Measurements from ENCODE around the gene AREL1. TPM values are rescaled to one million over a fixed set of nuclear protein-coding genes. Genes with fewer than 3 reads are reported as not detected.

The AREL1 gene
- total and polyA plus RNA-seq, 10 of the 15 experiments (the other 5 are each of a cell fraction or from before 2014, with no cell fraction given), result 6.2 to 40.4 (median 23.7) TPM

- FAIRE-seq (no peak), ATAC-seq (no peak), DNase-seq (ENCODE audit: low read depth, low spot score) (no peak)
- Histone ChIP-seq H3K27ac (ENCODE audit: control insufficient read depth, insufficient read depth) (no peak overlapping the region), H3K36me3 (ENCODE audit: control insufficient read depth in 2 of 2, insufficient read depth in 2 of 2, low read length in 1 of 2) (peaks cover 13 to 14% of the 10 kb centered on the region in 2 experiments), H3K9me3 (replicated peaks; ENCODE audit: control insufficient read depth, insufficient read depth, low read length) (no peaks in the 10 kb centered on the region), H4K20me1 (ENCODE audit: control insufficient read depth, insufficient read depth) (no peaks in the 10 kb centered on the region), H3K4me1 (ENCODE audit: control insufficient read depth, insufficient read depth, low read length) (0 out of 2 replicates have a peak, but pooled peaks cover 3% of the 10 kb centered on the region), H3K79me2 (ENCODE audit: control insufficient read depth, insufficient read depth, low read length) (no peaks in the 10 kb centered on the region), H3K27me3 (replicated peaks in 1 of 2; ENCODE audit: control insufficient read depth in 2 of 2, insufficient read depth in 2 of 2, low read length in 1 of 2) (no peaks in the 10 kb centered on the region), H3K4me2 (ENCODE audit: control insufficient read depth, insufficient read depth) (no peak overlapping the region), H2AFZ (ENCODE audit: control insufficient read depth, low read depth, low read length) (no peak overlapping the region), H3K4me3 (no peak overlapping the region), H3K9ac (ENCODE audit: control insufficient read depth, insufficient read depth, low read length) (no peak overlapping the region)
- in situ Hi-C loops (cut with MboI) (no loop called here), intact Hi-C loops (cut with micrococcal nuclease; ENCODE audit: unreplicated experiment) (no loop called here)
- ChIA-PET CTCF (no interaction called here), POLR2A (no interaction called here), SMC1A (ENCODE audit: uncharacterized antibody, unreplicated experiment) (no interaction called here), RAD21 (ENCODE audit: unreplicated experiment) (no interaction called here)
- 96% methylated on average over 3 of the region's 3 CpGs for WGBS (ENCODE audit: insufficient coverage, insufficient replicate concordance, low lambda C conversion rate, missing lambda C conversion rate)
- BruUV-seq (replicated peaks), result no TSS peak
- no peak for TF ChIP-seq CREM (IDR thresholded peaks at IDR 0.05; ENCODE audit: low read depth)
- TF ChIP-seq YY1 (IDR thresholded peaks at IDR 0.05; ENCODE audit: low read depth, low read length), result no peak
- no peak for TF ChIP-seq CHD2 (IDR thresholded peaks at IDR 0.05; ENCODE audit: borderline replicate concordance, low read depth, low read length)
- no peak for TF ChIP-seq SPI1 (IDR thresholded peaks at IDR 0.05; ENCODE audit: borderline replicate concordance, insufficient read depth, low read depth, low read length)
- TF ChIP-seq PKNOX1 (IDR thresholded peaks at IDR 0.05), result no peak
- TF ChIP-seq ZNF24 (IDR thresholded peaks at IDR 0.05), result no peak
- TF ChIP-seq ELK1 (IDR thresholded peaks at IDR 0.05; ENCODE audit: low read depth, low read length), result no peak
- TF ChIP-seq, protein P1, sequence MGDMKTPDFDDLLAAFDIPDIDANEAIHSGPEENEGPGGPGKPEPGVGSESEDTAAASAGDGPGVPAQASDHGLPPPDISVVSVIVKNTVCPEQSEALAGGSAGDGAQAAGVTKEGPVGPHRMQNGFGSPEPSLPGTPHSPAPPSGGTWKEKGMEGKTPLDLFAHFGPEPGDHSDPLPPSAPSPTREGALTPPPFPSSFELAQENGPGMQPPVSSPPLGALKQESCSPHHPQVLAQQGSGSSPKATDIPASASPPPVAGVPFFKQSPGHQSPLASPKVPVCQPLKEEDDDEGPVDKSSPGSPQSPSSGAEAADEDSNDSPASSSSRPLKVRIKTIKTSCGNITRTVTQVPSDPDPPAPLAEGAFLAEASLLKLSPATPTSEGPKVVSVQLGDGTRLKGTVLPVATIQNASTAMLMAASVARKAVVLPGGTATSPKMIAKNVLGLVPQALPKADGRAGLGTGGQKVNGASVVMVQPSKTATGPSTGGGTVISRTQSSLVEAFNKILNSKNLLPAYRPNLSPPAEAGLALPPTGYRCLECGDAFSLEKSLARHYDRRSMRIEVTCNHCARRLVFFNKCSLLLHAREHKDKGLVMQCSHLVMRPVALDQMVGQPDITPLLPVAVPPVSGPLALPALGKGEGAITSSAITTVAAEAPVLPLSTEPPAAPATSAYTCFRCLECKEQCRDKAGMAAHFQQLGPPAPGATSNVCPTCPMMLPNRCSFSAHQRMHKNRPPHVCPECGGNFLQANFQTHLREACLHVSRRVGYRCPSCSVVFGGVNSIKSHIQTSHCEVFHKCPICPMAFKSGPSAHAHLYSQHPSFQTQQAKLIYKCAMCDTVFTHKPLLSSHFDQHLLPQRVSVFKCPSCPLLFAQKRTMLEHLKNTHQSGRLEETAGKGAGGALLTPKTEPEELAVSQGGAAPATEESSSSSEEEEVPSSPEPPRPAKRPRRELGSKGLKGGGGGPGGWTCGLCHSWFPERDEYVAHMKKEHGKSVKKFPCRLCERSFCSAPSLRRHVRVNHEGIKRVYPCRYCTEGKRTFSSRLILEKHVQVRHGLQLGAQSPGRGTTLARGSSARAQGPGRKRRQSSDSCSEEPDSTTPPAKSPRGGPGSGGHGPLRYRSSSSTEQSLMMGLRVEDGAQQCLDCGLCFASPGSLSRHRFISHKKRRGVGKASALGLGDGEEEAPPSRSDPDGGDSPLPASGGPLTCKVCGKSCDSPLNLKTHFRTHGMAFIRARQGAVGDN (IDR thresholded peaks at IDR 0.05), result no peak
- TF ChIP-seq STAT1 (conservative IDR thresholded peaks at IDR 0.05), result no peak
- TF ChIP-seq NRF1 (conservative IDR thresholded peaks at IDR 0.05; ENCODE audit: low read depth, low read length), result no peak
- TF ChIP-seq ZNF384 (IDR thresholded peaks at IDR 0.05; ENCODE audit: borderline replicate concordance, low read depth, low read length), result no peak
- no peak for TF ChIP-seq FOS (IDR thresholded peaks at IDR 0.05; ENCODE audit: borderline replicate concordance, extremely low read depth, insufficient read length)
- TF ChIP-seq CEBPB (IDR thresholded peaks at IDR 0.05; ENCODE audit: borderline replicate concordance in 1 of 2, low read depth in 2 of 2, low read length in 2 of 2), result no peak
- no peak for TF ChIP-seq EP300 (IDR thresholded peaks at IDR 0.05; ENCODE audit: borderline replicate concordance in 1 of 2, control insufficient read depth in 1 of 2, low read depth in 2 of 2, low read length in 2 of 2)
- TF ChIP-seq MXI1 (IDR thresholded peaks at IDR 0.05; ENCODE audit: low read depth, low read length), result no peak
- no peak for TF ChIP-seq PAX8 (IDR thresholded peaks at IDR 0.05)
These were observed 52.7 kb downstream of the AREL1 start for GRCh38 chr14:74660167-74660566.

All from GM12878 (cell line).